GM12878 (cell line): ENCODE measurements around the gene GGNBP2. TPM values are rescaled to one million over a fixed set of nuclear protein-coding genes. Genes with fewer than 3 reads are reported as not detected.

Experiments
- ATAC-seq: fragments of 200-7000 bp; cut with Tn5 transposase; 3 replicates; pipeline ENCODE4 v1.9.1; 2020; ENCODE audit warnings: mild to moderate bottlenecking, moderate library complexity
- BruUV-seq: library from RNA; stranded (reverse); fragments of 400-500 nt; replicated peaks from 2 replicates; lab custom pipeline; 2021; lab: Mats Ljungman, UMichigan
- CTCF ChIA-PET: fragments of 300-600 bp; sonication (Branson Sonifier 250); formaldehyde crosslinking; extraction: SDS; loops from one replicate; lab custom pipeline; 2021; ENCODE audit warnings: inconsistent platforms; lab: Yijun Ruan, JAX
- POLR2A ChIA-PET: fragments of 350-600 bp; formaldehyde crosslinking; extraction: SDS; loops from one replicate; lab custom pipeline; 2021; ENCODE audit warnings: inconsistent platforms; lab: Charles Lee
- RAD21 ChIA-PET: fragments of 300-600 bp; sonication (Branson Sonifier 250); formaldehyde crosslinking; loops from one replicate; lab custom pipeline; 2023; ENCODE audit warnings: antibody characterized with exemption; ENCODE audit not compliant: unreplicated experiment; lab: Charles Lee
- SMC1A ChIA-PET: fragments of 300-600 bp; sonication (Branson Sonifier 250); formaldehyde crosslinking; loops from one replicate; lab custom pipeline; 2023; ENCODE audit not compliant: unreplicated experiment, uncharacterized antibody; lab: Charles Lee
- DNase-seq: peaks from one replicate; pipeline ENCODE4 v3.0.0-alpha.2; 2011; ENCODE audit warnings: low read depth, low spot score
- FAIRE-seq: peaks from 3 replicates; lab custom pipeline; 2011; peaks lifted over from hg19 to GRCh38; lab: Jason Lieb, UNC
- H2AFZ ChIP-seq: 2 replicates; pipeline ENCODE4 v1.6.0; 2011; ENCODE audit warnings: low read depth, low read length, control low read depth; ENCODE audit not compliant: control insufficient read depth
- H3K27ac ChIP-seq: 2 replicates; pipeline ENCODE4 v1.5.1; 2011; ENCODE audit warnings: control low read depth; ENCODE audit not compliant: control insufficient read depth, insufficient read depth
- H3K27me3 ChIP-seq, 2 experiments: replicated peaks in 1 of 2; 2 replicates each; pipeline versions ENCODE4 v1.6.0 to v1.6.1; 2011; ENCODE audit warnings: low read length in 1 of 2; ENCODE audit not compliant: control insufficient read depth in 2 of 2, insufficient read depth in 2 of 2
- H3K36me3 ChIP-seq, 2 experiments: 2 replicates each; pipeline ENCODE4 v1.5.1; 2011; ENCODE audit warnings: low read length in 1 of 2; ENCODE audit not compliant: control insufficient read depth in 2 of 2, insufficient read depth in 2 of 2
- H3K4me1 ChIP-seq: 2 replicates; pipeline ENCODE4 v1.6.1; 2011; ENCODE audit warnings: mild to moderate bottlenecking, low read length, moderate library complexity, mixed read lengths; ENCODE audit not compliant: control insufficient read depth, insufficient read depth
- H3K4me2 ChIP-seq: 2 replicates; pipeline ENCODE4 v1.6.0; 2011; ENCODE audit warnings: control low read depth; ENCODE audit not compliant: control insufficient read depth, insufficient read depth
- H3K4me3 ChIP-seq: fragments of 200-600 bp; sonication (generic); 2 replicates; pipeline ENCODE4 v1.5.1; 2016
- H3K79me2 ChIP-seq: 2 replicates; pipeline ENCODE4 v1.6.0; 2011; ENCODE audit warnings: low read length; ENCODE audit not compliant: control insufficient read depth, insufficient read depth
- H3K9ac ChIP-seq: 2 replicates; pipeline ENCODE4 v1.8.0; 2011; ENCODE audit warnings: low read length, control low read depth, mixed read lengths; ENCODE audit not compliant: control insufficient read depth, insufficient read depth
- H3K9me3 ChIP-seq: replicated peaks from 3 replicates; pipeline ENCODE4 v1.5.1; 2011; ENCODE audit warnings: mild to moderate bottlenecking, low read length; ENCODE audit not compliant: control insufficient read depth, insufficient read depth
- H4K20me1 ChIP-seq: 2 replicates; pipeline ENCODE4 v1.6.0; 2011; ENCODE audit not compliant: control insufficient read depth, insufficient read depth
- ATF7 ChIP-seq: fragments of 450-650 bp; IDR thresholded peaks from 2 replicates; pipeline ENCODE4 v1.6.1; 2016; ENCODE audit warnings: low read depth, mild to moderate bottlenecking
- BMI1 ChIP-seq: fragments of 450-650 bp; IDR thresholded peaks from 2 replicates; pipeline ENCODE4 v1.6.1; 2016; ENCODE audit warnings: mild to moderate bottlenecking, moderate library complexity, borderline replicate concordance
- CTCF ChIP-seq, 3 experiments: IDR thresholded peaks in 2 of 3; conservative IDR thresholded peaks in 1 of 3; 2 replicates each; pipeline ENCODE4 v1.5.1; 2011; ENCODE audit warnings: low read depth in 3 of 3, low read length in 3 of 3, mild to moderate bottlenecking in 3 of 3, control low read depth in 2 of 3, moderate library complexity in 2 of 3, inconsistent platforms in 1 of 3, mixed read lengths in 1 of 3; ENCODE audit not compliant: control insufficient read depth in 2 of 3, insufficient read depth in 1 of 3; ENCODE audit errors: extremely low read depth in 1 of 3
- EP300 ChIP-seq, 2 experiments: fragments of 150-350 bp in 1 of 2; IDR thresholded peaks; 2 replicates each; pipeline ENCODE4 v1.6.1; 2011 to 2012; ENCODE audit warnings: low read depth in 2 of 2, low read length in 2 of 2, borderline replicate concordance in 1 of 2, improper control_type of control experiment in 1 of 2, inconsistent platforms in 1 of 2; ENCODE audit not compliant: control insufficient read depth in 1 of 2
- ESRRA ChIP-seq: IDR thresholded peaks from 2 replicates; pipeline ENCODE4 v1.6.1; 2012; ENCODE audit warnings: mild to moderate bottlenecking, low read length, improper control_type of control experiment
- FOXK2 ChIP-seq: fragments of 450-650 bp; IDR thresholded peaks from 2 replicates; pipeline ENCODE4 v1.6.1; 2017; ENCODE audit warnings: mild to moderate bottlenecking, moderate library complexity
- JUND ChIP-seq: IDR thresholded peaks from 2 replicates; pipeline ENCODE4 v1.6.1; 2012; ENCODE audit warnings: low read depth, mild to moderate bottlenecking, low read length, improper control_type of control experiment, moderate library complexity
- PAX5 ChIP-seq: IDR thresholded peaks from 2 replicates; pipeline ENCODE4 v1.6.1; 2011; ENCODE audit warnings: low read depth, low read length, borderline replicate concordance
- RCOR1 ChIP-seq: conservative IDR thresholded peaks from 2 replicates; pipeline ENCODE4 v1.6.1; 2012; ENCODE audit warnings: low read depth, low read length, improper control_type of control experiment
- SMC3 ChIP-seq: IDR thresholded peaks from 2 replicates; pipeline ENCODE4 v1.6.1; 2011; ENCODE audit warnings: low read length, improper control_type of control experiment, borderline replicate concordance
- SREBF1 ChIP-seq: IDR thresholded peaks from 2 replicates; pipeline ENCODE4 v1.6.1; 2012; ENCODE audit warnings: mild to moderate bottlenecking, low read length
- STAT3 ChIP-seq: IDR thresholded peaks from 2 replicates; pipeline ENCODE4 v1.6.1; 2011; ENCODE audit warnings: low read depth, low read length, improper control_type of control experiment
- TARDBP ChIP-seq: IDR thresholded peaks from 2 replicates; pipeline ENCODE4 v1.6.1; 2016; ENCODE audit warnings: borderline replicate concordance
- TCF3 ChIP-seq: IDR thresholded peaks from 2 replicates; pipeline ENCODE4 v1.6.1; 2012; ENCODE audit warnings: low read depth, mild to moderate bottlenecking, low read length, borderline replicate concordance; ENCODE audit not compliant: insufficient read depth
- ZSCAN29 ChIP-seq: fragments of 450-650 bp; IDR thresholded peaks from 2 replicates; pipeline ENCODE4 v1.6.1; 2017; ENCODE audit warnings: mild to moderate bottlenecking, moderate library complexity
- WGBS: methylation state at CpG from one replicate; pipeline ENCODE4 v1.1.6; 2016; ENCODE audit warnings: low lambda C conversion rate; ENCODE audit not compliant: insufficient replicate concordance, insufficient coverage; ENCODE audit errors: missing lambda C conversion rate; 5-methylcytosine and 5-hydroxymethylcytosine counted together
- in situ Hi-C: fragments of 300-500 bp; cut with MboI; formaldehyde crosslinking; loops from 9 replicates; pipeline ENCODE4 v1.14.3; 2018; ENCODE audit warnings: mixed read lengths
- intact Hi-C: fragments of 100-400 bp; cut with micrococcal nuclease; formaldehyde crosslinking; loops from one replicate; pipeline ENCODE4 v1.14.2; 2022; ENCODE audit not compliant: unreplicated experiment
- polyA plus RNA-seq, 11 experiments: library from polyadenylated mRNA; depleted of rRNA in 4 of 11; unstranded in 6 of 11; stranded (reverse) in 5 of 11; fragments of >200 nt; fragmentation: Nextera tagmentation in 4 of 11; fragmentation: Illumina TruSeq in 1 of 11; extraction: Ambion mirVana in 4 of 11; extraction: Trizol in 1 of 11; gene quantifications; 1 replicate in 1 of 11; 2 replicates in 10 of 11; pipeline versions ENCODE4 v1.2.1 to v1.2.3, GENCODE V29; 2011 to 2016; ENCODE audit warnings: inconsistent platforms in 2 of 11, missing spikeins in 2 of 11, low read depth in 1 of 11
- total RNA-seq, 4 experiments: library from RNA; depleted of rRNA in 3 of 4; stranded (reverse); fragments of >200 nt in 3 of 4; fragmentation: Illumina TruSeq in 1 of 4; extraction: Trizol in 1 of 4; gene quantifications; 2 replicates each; pipeline versions ENCODE4 v1.2.1 to v1.2.3, GENCODE V29; 2013 to 2021

GGNBP2 gene
- total and polyA plus RNA-seq, 10 of the 15 experiments (the other 5 are each of a cell fraction or from before 2014, with no cell fraction given): 36.3 to 82.0 (median 50.0) TPM

DNA sequence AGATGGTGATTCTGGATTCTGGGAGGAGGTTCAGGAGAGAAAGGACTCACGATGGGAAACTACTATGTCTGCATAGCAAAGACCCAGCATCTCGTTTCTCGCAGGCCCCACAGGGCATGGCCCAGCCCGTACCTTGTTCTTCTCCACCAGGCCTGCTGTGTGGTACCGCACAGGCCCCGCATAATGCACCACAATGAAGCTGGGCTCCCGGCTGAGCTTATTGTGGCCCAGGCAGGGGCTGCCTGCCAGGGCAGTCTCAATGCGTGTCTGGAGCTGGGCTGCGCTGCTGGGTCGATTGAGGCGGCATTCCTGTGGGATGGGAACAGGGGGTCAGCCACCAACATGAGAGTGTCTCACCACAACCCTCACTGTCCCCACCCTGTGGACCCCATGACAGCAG, 37.9 kb upstream of the GGNBP2 start:
- no peak for DNase-seq

More for the DNA sequence above, 37.9 kb upstream of the GGNBP2 start:
- Histone ChIP-seq H3K36me3 (peaks cover 17 to 21% of the 10 kb centered on the region in 2 experiments), H3K79me2 (no peaks in the 10 kb centered on the region), H3K4me3 (no peak overlapping the region), H3K9me3 (no peaks in the 10 kb centered on the region), H3K4me2 (no peak overlapping the region), H2AFZ (no peak overlapping the region), H3K9ac (no peak overlapping the region), H3K27me3 (no peaks in the 10 kb centered on the region), H4K20me1 (no peaks in the 10 kb centered on the region), H3K27ac (no peak overlapping the region), H3K4me1 (no peaks in the 10 kb centered on the region)
- ChIA-PET SMC1A (no interaction called here), RAD21 (no interaction called here), POLR2A (no interaction called here), CTCF (no interaction called here)
- BruUV-seq: no TSS peak
- WGBS: 94% methylated on average over 11 of the region's 11 CpGs
- FAIRE-seq (no peak), ATAC-seq (no peak)
- intact Hi-C loops (no loop called here), in situ Hi-C loops (no loop called here)
- TF ChIP-seq ESRRA: no peak
- TF ChIP-seq JUND: no peak
- TF ChIP-seq PAX5: no peak
- TF ChIP-seq FOXK2: no peak
- no peak for TF ChIP-seq BMI1
- no peak for TF ChIP-seq SREBF1
- no peak for TF ChIP-seq EP300 (IDR thresholded peaks at IDR 0.05; ENCODE audit: borderline replicate concordance in 1 of 2, control insufficient read depth in 1 of 2, low read depth in 2 of 2, low read length in 2 of 2)
- no peak for TF ChIP-seq CTCF (IDR thresholded peaks at IDR 0.05 in 2 of 3, conservative IDR thresholded peaks at IDR 0.05 in 1 of 3; ENCODE audit: control insufficient read depth in 2 of 3, extremely low read depth in 1 of 3, insufficient read depth in 1 of 3, low read depth in 3 of 3, low read length in 3 of 3)
- TF ChIP-seq ZSCAN29: no peak
- TF ChIP-seq TARDBP: no peak
- no peak for TF ChIP-seq SMC3
- no peak for TF ChIP-seq TCF3
- no peak for TF ChIP-seq ATF7
- TF ChIP-seq RCOR1: no peak
- TF ChIP-seq STAT3: no peak
